Type B pancreatic cell (in vitro differentiated cells): Measurements from ENCODE around the gene TMEM181. TPM values are rescaled to one million over a fixed set of nuclear protein-coding genes. Genes with fewer than 3 reads are reported as not detected.

ENCODE experiments used
- DNase-seq: peaks from one replicate; pipeline ENCODE4 v3.0.0; 2021; ENCODE audit warnings: mixed read lengths; ENCODE audit not compliant: unreplicated experiment; ENCODE audit errors: extremely low spot score
- H3K27ac Mint-ChIP-seq: 2 replicates; pipeline ENCODE4 v1.8.0; 2021; ENCODE audit warnings: mild to moderate bottlenecking, mixed read lengths
- H3K27me3 Mint-ChIP-seq: 2 replicates; pipeline ENCODE4 v1.8.0; 2021; ENCODE audit warnings: mixed read lengths
- H3K36me3 Mint-ChIP-seq: 2 replicates; pipeline ENCODE4 v1.8.0; 2021; ENCODE audit warnings: mixed read lengths
- H3K4me1 Mint-ChIP-seq: one replicate; pipeline ENCODE4 v1.8.0; 2021; ENCODE audit warnings: mixed read lengths; ENCODE audit not compliant: unreplicated experiment
- H3K4me3 Mint-ChIP-seq: 2 replicates; pipeline ENCODE4 v1.8.0; 2021; ENCODE audit warnings: mild to moderate bottlenecking, mixed read lengths
- H3K9me3 Mint-ChIP-seq: 2 replicates; pipeline ENCODE4 v1.8.0; 2021; ENCODE audit warnings: mixed read lengths
- CTCF ChIP-seq: fragments of 200-600 bp; sonication (generic); conservative IDR thresholded peaks from 2 replicates; pipeline ENCODE4 v1.5.0; 2021; ENCODE audit warnings: antibody characterized with exemption, mild to moderate bottlenecking
- microRNA-seq: library from miRNA; unstranded; fragments of <30 nt; microRNA quantifications from one replicate; pipeline ENCODE4, GENCODE V29; 2020
- total RNA-seq: library from RNA; stranded (reverse); gene quantifications from 2 replicates; pipeline ENCODE4 v1.2.1, GENCODE V29; 2021; ENCODE audit warnings: low replicate concordance

Gene TMEM181
- total RNA-seq, 1 donor from 2014 or later: 26.3 TPM

GRCh38 chr6:158684311-158684710 is 124.4 kb downstream of the TMEM181 start:
- H3K36me3 Mint-ChIP-seq: no peaks in the 10 kb centered on the region
- peak; percentile 54 for DNase-seq
- no peaks in the 10 kb centered on the region for H3K27me3 Mint-ChIP-seq
- H3K27ac Mint-ChIP-seq: no peak overlapping the region
- H3K4me1 Mint-ChIP-seq: peaks cover 8% of the 10 kb centered on the region
- no peaks in the 10 kb centered on the region for H3K9me3 Mint-ChIP-seq
- TF ChIP-seq CTCF: no peak
- no peak overlapping the region for H3K4me3 Mint-ChIP-seq

DNA sequence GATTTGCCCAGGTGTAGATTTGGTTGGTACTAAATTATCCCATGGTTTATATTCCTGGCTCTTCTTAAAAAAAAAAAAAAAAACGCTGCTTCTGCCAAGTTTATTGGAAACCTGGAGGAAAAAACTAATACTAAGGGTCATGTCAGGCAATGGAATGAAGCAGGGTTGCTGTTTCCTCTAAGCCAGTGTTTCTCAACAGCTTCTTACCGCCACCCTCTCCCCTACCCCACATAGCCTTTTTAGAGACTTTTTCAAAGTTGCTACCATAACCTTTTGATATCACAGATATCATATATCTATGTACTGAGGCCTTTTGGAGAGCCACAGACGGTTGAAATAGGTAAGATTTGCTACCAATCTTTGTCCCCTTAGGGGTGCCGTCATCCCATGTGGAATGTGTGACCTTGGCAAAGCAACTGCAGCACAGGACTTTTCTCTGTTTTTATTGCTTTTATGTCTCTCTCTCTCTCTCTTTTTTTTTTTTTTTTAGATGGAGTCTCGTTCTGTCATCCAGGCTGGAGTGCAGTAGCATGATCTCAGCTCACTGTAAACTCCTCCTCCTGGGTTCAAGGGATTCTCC is 124.9 kb downstream of the TMEM181 start:
- H3K36me3 Mint-ChIP-seq: no peaks in the 10 kb centered on the region
- peak; percentile 4 for DNase-seq
- H3K27ac Mint-ChIP-seq: no peak overlapping the region
- no peaks in the 10 kb centered on the region for H3K27me3 Mint-ChIP-seq
- TF ChIP-seq CTCF: no peak
- peaks cover 8% of the 10 kb centered on the region for H3K4me1 Mint-ChIP-seq
- no peak overlapping the region for H3K4me3 Mint-ChIP-seq
- no peaks in the 10 kb centered on the region for H3K9me3 Mint-ChIP-seq

Small RNA genes lying within 50 kb of the gene (microRNA-seq; reads per million reads assigned to microRNA genes)
- gene MIR7161: not detected

Other genes starting within 250 kb of the TMEM181 start
- 94.1 and 109 TPM in 2 replicates for gene TULP4, start 247.6 kb upstream of the TMEM181 start, total RNA-seq
- 138 and 149 TPM in 2 replicates for gene DYNLT1, start 84.7 kb downstream of the TMEM181 start, total RNA-seq
- gene SYTL3, start 90.0 kb downstream of the TMEM181 start, total RNA-seq: 2.2 and 2.8 TPM in 2 replicates